22Rv1 (cell line): ENCODE results near the gene NLRC4.

Experiments used
- H3K27ac ChIP-seq: fragments of 450-650 bp; 2 replicates; pipeline ENCODE4 v1.5.1; 2017
- ZFX ChIP-seq: fragments of 450-650 bp; IDR thresholded peaks from 2 replicates; pipeline ENCODE4 v1.6.1; 2017; ENCODE audit warnings: antibody characterized with exemption, borderline replicate concordance
- TF ChIP-seq, protein P1 (sequence below): fragments of 450-650 bp; IDR thresholded peaks from 2 replicates; pipeline ENCODE4 v1.5.1; 2017; ENCODE audit warnings: mild to moderate bottlenecking

The NLRC4 gene

DNA sequence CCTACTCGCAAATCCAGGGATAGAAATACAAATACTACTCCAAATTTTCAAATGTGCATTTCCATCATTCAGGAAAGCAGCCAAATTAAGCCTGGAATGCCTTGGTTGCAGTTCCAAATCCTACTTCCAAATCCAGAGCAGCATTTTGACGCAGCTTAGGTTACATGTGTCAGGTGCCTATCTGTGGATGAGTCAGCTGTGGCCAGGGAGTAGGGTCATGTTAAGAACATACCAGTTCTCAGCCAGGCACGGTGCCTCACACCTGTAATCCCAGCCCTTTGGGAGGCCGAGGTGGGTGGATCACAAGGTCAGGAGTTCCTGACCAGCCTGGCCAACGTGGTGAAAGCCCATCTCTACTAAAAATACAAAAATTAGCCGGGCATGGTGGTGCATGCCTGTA, 82.0 kb downstream of the NLRC4 start:
- no peak overlapping the region for H3K27ac ChIP-seq
- TF ChIP-seq, protein P1, sequence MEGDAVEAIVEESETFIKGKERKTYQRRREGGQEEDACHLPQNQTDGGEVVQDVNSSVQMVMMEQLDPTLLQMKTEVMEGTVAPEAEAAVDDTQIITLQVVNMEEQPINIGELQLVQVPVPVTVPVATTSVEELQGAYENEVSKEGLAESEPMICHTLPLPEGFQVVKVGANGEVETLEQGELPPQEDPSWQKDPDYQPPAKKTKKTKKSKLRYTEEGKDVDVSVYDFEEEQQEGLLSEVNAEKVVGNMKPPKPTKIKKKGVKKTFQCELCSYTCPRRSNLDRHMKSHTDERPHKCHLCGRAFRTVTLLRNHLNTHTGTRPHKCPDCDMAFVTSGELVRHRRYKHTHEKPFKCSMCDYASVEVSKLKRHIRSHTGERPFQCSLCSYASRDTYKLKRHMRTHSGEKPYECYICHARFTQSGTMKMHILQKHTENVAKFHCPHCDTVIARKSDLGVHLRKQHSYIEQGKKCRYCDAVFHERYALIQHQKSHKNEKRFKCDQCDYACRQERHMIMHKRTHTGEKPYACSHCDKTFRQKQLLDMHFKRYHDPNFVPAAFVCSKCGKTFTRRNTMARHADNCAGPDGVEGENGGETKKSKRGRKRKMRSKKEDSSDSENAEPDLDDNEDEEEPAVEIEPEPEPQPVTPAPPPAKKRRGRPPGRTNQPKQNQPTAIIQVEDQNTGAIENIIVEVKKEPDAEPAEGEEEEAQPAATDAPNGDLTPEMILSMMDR: no peak
- TF ChIP-seq ZFX: no peak
